ENCODE results near the gene CALB2. TPM values are rescaled to one million over a fixed set of nuclear protein-coding genes. Genes with fewer than 3 reads are reported as not detected.

Gene CALB2
- total RNA-seq, 1 donor: 1.1 TPM

DNA sequence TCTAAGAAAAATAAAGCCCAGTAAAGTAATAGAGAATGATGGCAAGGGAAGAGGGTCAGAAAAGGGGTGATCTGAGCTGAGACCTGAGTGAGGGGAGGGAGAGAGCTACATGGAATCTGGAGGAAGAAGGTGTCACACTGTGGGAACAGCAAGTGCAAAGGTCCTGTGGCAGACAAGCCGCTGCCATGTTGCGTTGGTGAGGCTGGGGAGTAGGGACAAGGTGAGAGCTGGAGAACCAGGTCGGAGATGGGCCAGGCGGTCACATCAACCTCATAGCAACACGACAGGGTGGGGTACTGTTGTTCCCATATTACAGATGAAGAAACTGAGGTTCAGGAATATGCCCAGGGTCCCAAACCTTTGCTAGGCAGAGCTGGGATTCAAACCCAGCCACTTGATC, 16.6 kb upstream of the CALB2 start:
- Histone ChIP-seq H4K20me1 (ENCODE audit: insufficient read depth, low read length) (no peaks in the 10 kb centered on the region), H3K27ac (ENCODE audit: low read depth, low read length) (no peak overlapping the region), H3K36me3 (ENCODE audit: insufficient read depth, low read length) (no peaks in the 10 kb centered on the region), H3K4me3 (ENCODE audit: insufficient read depth, low read length) (no peak overlapping the region), H3K4me1 (ENCODE audit: insufficient read depth, low read length) (no peaks in the 10 kb centered on the region), H3K27me3 (ENCODE audit: insufficient read depth, low read length) (peaks cover 3% of the 10 kb centered on the region), H3K4me2 (ENCODE audit: insufficient read depth, low read length) (no peak overlapping the region), H3K79me2 (ENCODE audit: insufficient read depth, low read length) (no peaks in the 10 kb centered on the region), H2AFZ (ENCODE audit: low read length) (no peak overlapping the region), H3K9me3 (ENCODE audit: low read depth, low read length) (no peaks in the 10 kb centered on the region)
- no peak for DNase-seq (ENCODE audit: insufficient read length, low spot score, missing footprints)
- TF ChIP-seq CTCF (IDR thresholded peaks at IDR 0.05; ENCODE audit: extremely low read depth, low read depth, low read length): no peak

DNA sequence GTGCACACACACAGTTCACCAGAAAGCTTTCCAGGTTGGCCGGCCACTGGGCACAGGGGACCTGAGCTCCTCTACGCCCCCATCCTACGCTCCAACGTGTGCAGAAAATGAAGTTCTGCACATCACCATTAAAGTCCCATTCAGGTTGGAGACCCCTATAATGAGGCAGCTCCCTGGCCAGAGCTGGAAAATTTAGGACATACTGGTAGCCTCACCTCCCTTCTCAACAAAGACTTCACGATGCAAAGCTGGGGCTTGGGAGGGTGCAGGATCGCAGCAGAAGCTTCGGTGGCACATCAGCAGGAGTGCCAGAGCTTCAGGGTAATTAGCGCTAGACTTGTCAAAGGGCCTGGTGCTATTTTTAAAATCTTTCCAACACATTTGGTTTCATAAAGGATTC, 15.4 kb upstream of the CALB2 start:
- TF ChIP-seq CTCF (IDR thresholded peaks at IDR 0.05; ENCODE audit: extremely low read depth, low read depth, low read length): no peak
- H3K79me2 ChIP-seq (ENCODE audit: insufficient read depth, low read length): no peaks in the 10 kb centered on the region
- H3K36me3 ChIP-seq (ENCODE audit: insufficient read depth, low read length): no peaks in the 10 kb centered on the region
- no peak overlapping the region for H3K4me3 ChIP-seq (ENCODE audit: insufficient read depth, low read length)
- peaks cover 6% of the 10 kb centered on the region for H3K27me3 ChIP-seq (ENCODE audit: insufficient read depth, low read length)
- H3K9me3 ChIP-seq (ENCODE audit: low read depth, low read length): no peaks in the 10 kb centered on the region
- no peak overlapping the region for H2AFZ ChIP-seq (ENCODE audit: low read length)
- no peaks in the 10 kb centered on the region for H4K20me1 ChIP-seq (ENCODE audit: insufficient read depth, low read length)
- no peak overlapping the region for H3K27ac ChIP-seq (ENCODE audit: low read depth, low read length)
- no peaks in the 10 kb centered on the region for H3K4me1 ChIP-seq (ENCODE audit: insufficient read depth, low read length)
- DNase-seq (ENCODE audit: insufficient read length, low spot score, missing footprints): no peak
- H3K4me2 ChIP-seq (ENCODE audit: insufficient read depth, low read length): no peak overlapping the region

DNA sequence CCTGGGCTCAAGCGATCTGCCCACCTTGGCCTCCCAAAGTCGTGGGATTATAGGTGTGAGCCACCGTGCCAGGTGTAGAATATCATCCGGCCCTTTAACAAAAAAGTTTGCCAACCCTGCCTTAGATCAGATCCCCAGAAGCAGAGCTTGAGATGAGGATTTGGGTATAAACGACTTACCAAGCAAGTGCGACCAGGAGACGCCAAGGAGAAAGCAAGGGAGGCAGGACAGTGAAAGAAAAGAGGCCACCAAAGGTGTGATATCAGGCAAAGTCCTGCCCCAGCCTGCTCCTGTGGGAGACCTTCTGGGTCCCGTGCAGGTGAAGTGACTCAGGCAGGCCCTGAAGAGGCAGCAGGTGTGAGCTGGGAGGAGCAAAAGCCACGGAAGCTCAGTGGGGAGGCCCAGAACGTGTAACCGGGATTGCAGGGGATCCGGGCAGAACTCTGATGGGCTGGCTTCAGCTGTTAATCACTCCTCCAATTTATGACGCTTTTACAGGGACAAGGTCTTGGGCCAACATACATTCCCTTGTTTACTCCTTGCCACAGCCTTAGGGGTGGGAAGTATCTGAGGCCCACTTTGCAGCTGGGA, 14.1 kb upstream of the CALB2 start:
- H3K4me1 ChIP-seq (ENCODE audit: insufficient read depth, low read length): no peaks in the 10 kb centered on the region
- no peaks in the 10 kb centered on the region for H4K20me1 ChIP-seq (ENCODE audit: insufficient read depth, low read length)
- no peak overlapping the region for H3K4me3 ChIP-seq (ENCODE audit: insufficient read depth, low read length)
- H3K79me2 ChIP-seq (ENCODE audit: insufficient read depth, low read length): no peaks in the 10 kb centered on the region
- no peaks in the 10 kb centered on the region for H3K36me3 ChIP-seq (ENCODE audit: insufficient read depth, low read length)
- no peaks in the 10 kb centered on the region for H3K9me3 ChIP-seq (ENCODE audit: low read depth, low read length)
- no peak overlapping the region for H2AFZ ChIP-seq (ENCODE audit: low read length)
- H3K4me2 ChIP-seq (ENCODE audit: insufficient read depth, low read length): no peak overlapping the region
- TF ChIP-seq CTCF (IDR thresholded peaks at IDR 0.05; ENCODE audit: extremely low read depth, low read depth, low read length): no peak
- H3K27me3 ChIP-seq (ENCODE audit: insufficient read depth, low read length): peaks cover 6% of the 10 kb centered on the region
- DNase-seq (ENCODE audit: insufficient read length, low spot score, missing footprints): no peak
- H3K27ac ChIP-seq (ENCODE audit: low read depth, low read length): no peak overlapping the region

- Histone ChIP-seq H3K36me3 (ENCODE audit: insufficient read depth, low read length) (no peaks in the 10 kb centered on the region), H3K4me3 (ENCODE audit: insufficient read depth, low read length) (no peak overlapping the region), H3K4me1 (ENCODE audit: insufficient read depth, low read length) (no peaks in the 10 kb centered on the region), H3K4me2 (ENCODE audit: insufficient read depth, low read length) (no peak overlapping the region), H3K27me3 (ENCODE audit: insufficient read depth, low read length) (peaks cover 6% of the 10 kb centered on the region), H4K20me1 (ENCODE audit: insufficient read depth, low read length) (no peaks in the 10 kb centered on the region), H3K27ac (ENCODE audit: low read depth, low read length) (no peak overlapping the region), H3K79me2 (ENCODE audit: insufficient read depth, low read length) (no peaks in the 10 kb centered on the region), H2AFZ (ENCODE audit: low read length) (no peak overlapping the region), H3K9me3 (ENCODE audit: low read depth, low read length) (no peaks in the 10 kb centered on the region)
- no peak for TF ChIP-seq CTCF (IDR thresholded peaks at IDR 0.05; ENCODE audit: extremely low read depth, low read depth, low read length)
- DNase-seq (ENCODE audit: insufficient read length, low spot score, missing footprints): no peak
Measured at GRCh38 chr16:71345031-71345430, 13.5 kb upstream of the CALB2 start.
